GM06990 (cell line): Measurements from ENCODE around the gene IFIT2.

Experiments
- DNase-seq: peaks from one replicate; pipeline ENCODE4 v3.0.0-alpha.2; 2011; ENCODE audit not compliant: insufficient read length; ENCODE audit errors: extremely low read depth
- H3K27me3 ChIP-seq: replicated peaks from 2 replicates; pipeline ENCODE4 v1.6.0; 2011; ENCODE audit warnings: low read length; ENCODE audit not compliant: control insufficient read depth, insufficient read depth
- H3K36me3 ChIP-seq: 2 replicates; pipeline ENCODE4 v1.5.1; 2011; ENCODE audit warnings: low read length; ENCODE audit not compliant: control insufficient read depth, insufficient read depth
- H3K4me3 ChIP-seq: replicated peaks from 2 replicates; pipeline ENCODE4 v1.5.1; 2011; ENCODE audit warnings: low read depth, mild to moderate bottlenecking, control low read depth, low read length
- CTCF ChIP-seq: IDR thresholded peaks from 2 replicates; pipeline ENCODE4 v1.5.1; 2011; ENCODE audit warnings: low read length, control low read depth, mild to moderate bottlenecking, inconsistent platforms; ENCODE audit not compliant: insufficient read depth, poor library complexity, severe bottlenecking

Gene IFIT2

GRCh38 chr10:89336241-89336640 lies 34.4 kb downstream of the IFIT2 start:
- Histone ChIP-seq H3K27me3 (no peaks in the 10 kb centered on the region), H3K36me3 (peaks cover 13% of the 10 kb centered on the region), H3K4me3 (no peak overlapping the region)
- no peak for DNase-seq
- no peak for TF ChIP-seq CTCF

- TF ChIP-seq CTCF, result no peak
- H3K36me3 ChIP-seq, result peaks cover 13% of the 10 kb centered on the region
- peak; percentile 58 for DNase-seq
Measured at GRCh38 chr10:89337484-89337883, 35.6 kb downstream of the IFIT2 start.

GRCh38 chr10:89338713-89339112 lies 36.9 kb downstream of the IFIT2 start:
- no peaks in the 10 kb centered on the region for H3K27me3 ChIP-seq
- H3K4me3 ChIP-seq, result no peak overlapping the region
- DNase-seq, result no peak
- TF ChIP-seq CTCF, result no peak
- H3K36me3 ChIP-seq, result peaks cover 13% of the 10 kb centered on the region

More at GRCh38 chr10:89337484-89337883, 35.6 kb downstream of the IFIT2 start:
- Histone ChIP-seq H3K27me3 (no peaks in the 10 kb centered on the region), H3K4me3 (no peak overlapping the region)

GRCh38 chr10:89339875-89340274 lies 38.0 kb downstream of the IFIT2 start:
- Histone ChIP-seq H3K4me3 (no peak overlapping the region), H3K27me3 (no peaks in the 10 kb centered on the region), H3K36me3 (peaks cover 13% of the 10 kb centered on the region)
- no peak for TF ChIP-seq CTCF
- DNase-seq, result no peak

- no peak for TF ChIP-seq CTCF
- Histone ChIP-seq H3K36me3 (peaks cover 13% of the 10 kb centered on the region), H3K27me3 (no peaks in the 10 kb centered on the region), H3K4me3 (no peak overlapping the region)
- no peak for DNase-seq
Measured at GRCh38 chr10:89341649-89342048, 39.8 kb downstream of the IFIT2 start.

- no peaks in the 10 kb centered on the region for H3K27me3 ChIP-seq
- DNase-seq, result no peak
- TF ChIP-seq CTCF, result no peak
- no peak overlapping the region for H3K4me3 ChIP-seq
- H3K36me3 ChIP-seq, result peaks cover 13% of the 10 kb centered on the region
Measured at GRCh38 chr10:89342206-89342958, 40.5 kb downstream of the IFIT2 start.
